ENCODE measurements around the gene FN3K. TPM values are rescaled to one million over a fixed set of nuclear protein-coding genes. Genes with fewer than 3 reads are reported as not detected.
A peak's percentile ranks its signal among the peaks of the same experiment; 100 is the strongest.

The FN3K gene
- total RNA-seq = 79.1 TPM
- long read RNA-seq = 0 reads

- intact Hi-C loops (cut with micrococcal nuclease) = no loop called here
- H3K27ac ChIP-seq (replicated peaks) = peak within 1 kb of the TSS; percentile 93
- no peak for TF ChIP-seq CTCF (IDR thresholded peaks at IDR 0.05; ENCODE audit: borderline replicate concordance)
Measured at GRCh38 chr17:82734987-82735866, at the start of gene FN3K. TSS of gene FN3K (plus strand) at chr17:82735615. CDS start at chr17:82735637, 22 bp downstream.

GRCh38 chr17:82686366-82687324 is 48.8 kb upstream of the FN3K start:
- peaks cover 7% of the 10 kb centered on the region for H3K9me3 ChIP-seq (replicated peaks)
- intact Hi-C loops (cut with micrococcal nuclease) = no loop called here
- TF ChIP-seq CTCF (IDR thresholded peaks at IDR 0.05; ENCODE audit: borderline replicate concordance) = no peak
- no peak for DNase-seq
- no peak overlapping the region for H3K4me3 ChIP-seq
- H3K27ac ChIP-seq (replicated peaks) = peak overlapping the region; percentile 6
- H3K4me1 ChIP-seq = peaks cover 11% of the 10 kb centered on the region
- no peaks in the 10 kb centered on the region for H3K27me3 ChIP-seq (ENCODE audit: low read depth)
- no peaks in the 10 kb centered on the region for H3K36me3 ChIP-seq

More at GRCh38 chr17:82734987-82735866, at the start of gene FN3K:
- H3K27me3 ChIP-seq (ENCODE audit: low read depth) = no peaks in the 10 kb centered on the region
- peak within 1 kb of the TSS; percentile 87 for H3K4me3 ChIP-seq
- peaks cover 46% of the 10 kb centered on the region for H3K4me1 ChIP-seq
- DNase-seq = peak; percentile 73
- peaks cover 27% of the 10 kb centered on the region for H3K36me3 ChIP-seq
- H3K9me3 ChIP-seq (replicated peaks) = peaks cover 6% of the 10 kb centered on the region

- Histone ChIP-seq H3K4me1 (peaks cover 11% of the 10 kb centered on the region), H3K9me3 (replicated peaks) (no peaks in the 10 kb centered on the region), H3K4me3 (no peak overlapping the region), H3K36me3 (no peaks in the 10 kb centered on the region), H3K27me3 (ENCODE audit: low read depth) (no peaks in the 10 kb centered on the region), H3K27ac (replicated peaks) (peak overlapping the region; percentile 6)
- no peak for DNase-seq
- intact Hi-C loops (cut with micrococcal nuclease) = no loop called here
- no peak for TF ChIP-seq CTCF (IDR thresholded peaks at IDR 0.05; ENCODE audit: borderline replicate concordance)
Measured at GRCh38 chr17:82687375-82687861, 48.0 kb upstream of the FN3K start.

GRCh38 chr17:82687871-82688270 is 47.5 kb upstream of the FN3K start:
- H3K27ac ChIP-seq (replicated peaks) = peak overlapping the region; percentile 6
- no peaks in the 10 kb centered on the region for H3K27me3 ChIP-seq (ENCODE audit: low read depth)
- no peaks in the 10 kb centered on the region for H3K36me3 ChIP-seq
- no peaks in the 10 kb centered on the region for H3K9me3 ChIP-seq (replicated peaks)
- DNase-seq = no peak
- intact Hi-C loops (cut with micrococcal nuclease) = no loop called here
- H3K4me3 ChIP-seq = no peak overlapping the region
- peaks cover 11% of the 10 kb centered on the region for H3K4me1 ChIP-seq
- TF ChIP-seq CTCF (IDR thresholded peaks at IDR 0.05; ENCODE audit: borderline replicate concordance) = no peak

- intact Hi-C loops (cut with micrococcal nuclease) = no loop called here
- Histone ChIP-seq H3K9me3 (replicated peaks) (peaks cover 3% of the 10 kb centered on the region), H3K4me1 (peaks cover 11% of the 10 kb centered on the region), H3K27me3 (ENCODE audit: low read depth) (no peaks in the 10 kb centered on the region), H3K4me3 (no peak overlapping the region), H3K27ac (replicated peaks) (no peak overlapping the region), H3K36me3 (no peaks in the 10 kb centered on the region)
- no peak for DNase-seq
- TF ChIP-seq CTCF (IDR thresholded peaks at IDR 0.05; ENCODE audit: borderline replicate concordance) = no peak
Measured at GRCh38 chr17:82689077-82689476, 46.3 kb upstream of the FN3K start.
